ENCODE results near the gene HEATR1.

The HEATR1 gene

DNA sequence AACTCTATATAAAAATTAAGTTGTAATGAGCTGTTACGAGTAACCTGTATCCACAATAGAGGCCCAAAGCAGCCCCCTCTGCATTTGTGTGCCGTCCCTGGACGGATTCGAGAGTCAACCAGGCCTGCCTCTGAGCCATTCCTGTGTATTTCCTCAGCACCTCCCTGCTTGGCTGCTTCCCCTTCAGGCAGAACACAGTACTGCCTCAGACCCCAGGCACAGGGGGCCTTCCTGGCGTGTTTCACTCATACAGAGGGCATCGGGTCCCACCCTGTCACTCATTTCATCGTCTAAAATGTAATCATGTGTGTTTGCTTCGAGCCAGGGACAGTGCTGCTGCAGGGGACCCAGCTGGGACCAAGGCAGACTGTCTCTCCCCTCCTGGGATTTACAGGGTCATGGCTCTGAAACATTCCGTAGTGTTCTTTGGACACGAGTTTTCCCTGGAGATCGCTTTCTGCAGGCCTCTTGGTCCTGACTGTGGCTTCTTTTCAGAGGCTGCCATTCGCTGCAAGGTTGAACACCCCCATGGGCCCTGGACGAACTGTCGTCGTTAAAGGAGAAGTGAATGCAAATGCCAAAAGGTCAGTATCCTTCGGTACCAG is 61.1 kb downstream of the HEATR1 start:
- intact Hi-C loops (cut with micrococcal nuclease), result no loop called here
- Mint-ChIP-seq H3K27me3 (no peaks in the 10 kb centered on the region), H3K4me3 (no peak overlapping the region), H3K36me3 (ENCODE audit: low read depth) (peaks cover 95% of the 10 kb centered on the region), H3K27ac (no peak overlapping the region), H3K9me3 (no peaks in the 10 kb centered on the region), H3K4me1 (ENCODE audit: low read depth) (peaks cover 6% of the 10 kb centered on the region)

DNA sequence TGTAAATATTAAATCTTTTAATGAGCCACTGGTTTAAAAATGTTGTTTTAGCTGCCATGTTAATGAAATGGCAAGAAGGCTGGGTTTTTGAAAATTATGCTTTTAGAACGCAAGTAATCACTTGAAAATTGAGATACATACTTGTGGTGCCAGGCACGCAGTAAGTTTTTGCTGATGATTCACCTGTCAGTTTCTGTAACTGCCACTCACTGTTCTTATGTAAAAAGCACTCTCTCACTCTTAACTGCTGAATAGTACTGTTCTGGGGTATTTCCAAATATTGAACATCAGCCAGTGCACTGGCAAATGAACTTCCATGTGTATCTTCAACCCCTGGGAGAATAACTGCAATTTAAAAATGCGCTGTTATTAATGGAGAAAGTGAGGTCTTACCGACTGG is 62.6 kb downstream of the HEATR1 start:
- intact Hi-C loops (cut with micrococcal nuclease), result no loop called here
- H3K27ac Mint-ChIP-seq, result no peak overlapping the region
- H3K4me1 Mint-ChIP-seq (ENCODE audit: low read depth), result peaks cover 7% of the 10 kb centered on the region
- H3K9me3 Mint-ChIP-seq, result no peaks in the 10 kb centered on the region
- no peaks in the 10 kb centered on the region for H3K27me3 Mint-ChIP-seq
- peaks cover 93% of the 10 kb centered on the region for H3K36me3 Mint-ChIP-seq (ENCODE audit: low read depth)
- no peak overlapping the region for H3K4me3 Mint-ChIP-seq

DNA sequence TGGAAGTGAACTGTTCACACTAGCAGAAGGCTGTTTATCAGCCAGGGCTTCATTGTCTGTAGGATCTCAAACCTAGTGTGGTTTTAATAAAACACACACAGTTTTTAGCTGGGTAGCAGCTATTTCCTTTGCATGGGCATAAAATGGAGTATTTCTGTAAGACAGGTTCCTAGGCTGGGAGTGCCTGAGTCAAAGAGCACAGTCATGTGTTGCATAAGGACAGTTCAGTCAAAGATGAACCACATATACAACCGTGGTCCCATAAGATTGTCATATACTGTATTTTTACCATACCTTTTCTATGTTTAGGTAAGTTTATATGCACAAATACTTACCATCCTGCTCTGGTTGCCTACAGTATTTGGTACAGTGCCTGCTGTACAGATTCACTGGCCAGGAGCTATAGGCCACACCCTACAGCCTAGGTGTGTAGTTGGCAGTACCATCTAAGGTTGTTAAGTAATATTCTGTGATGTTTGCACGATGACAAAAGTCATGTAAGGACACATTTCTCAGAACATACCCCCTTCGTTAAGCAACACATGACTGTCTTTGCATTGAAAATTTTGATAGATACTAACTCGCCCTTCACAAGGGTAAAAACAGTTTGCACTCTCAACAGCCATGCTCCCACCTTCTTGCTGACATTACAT is 63.4 kb downstream of the HEATR1 start:
- no peaks in the 10 kb centered on the region for H3K27me3 Mint-ChIP-seq
- H3K9me3 Mint-ChIP-seq, result no peaks in the 10 kb centered on the region
- no peak overlapping the region for H3K27ac Mint-ChIP-seq
- no peak overlapping the region for H3K4me3 Mint-ChIP-seq
- H3K36me3 Mint-ChIP-seq (ENCODE audit: low read depth), result peaks cover 92% of the 10 kb centered on the region
- intact Hi-C loops (cut with micrococcal nuclease), result no loop called here
- H3K4me1 Mint-ChIP-seq (ENCODE audit: low read depth), result peaks cover 14% of the 10 kb centered on the region

DNA sequence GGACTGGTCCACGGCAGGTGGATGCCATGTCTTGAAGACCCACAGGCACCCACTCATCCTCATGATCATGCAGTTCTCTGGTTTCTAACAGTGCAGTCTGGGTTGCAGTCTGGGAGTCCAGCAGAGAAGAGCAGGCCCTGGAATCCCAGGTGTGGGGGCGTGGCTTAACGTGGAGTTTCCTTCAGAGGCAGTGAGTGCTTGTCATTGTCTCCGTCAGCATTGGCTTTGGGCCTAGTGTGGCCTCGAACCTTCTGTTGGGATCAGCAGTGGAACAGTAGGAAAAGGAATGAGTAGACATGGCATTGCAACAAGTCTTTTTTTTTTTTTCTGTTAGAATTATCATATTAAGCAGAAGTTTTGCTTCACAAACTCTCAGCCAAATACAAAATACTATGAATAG is 67.8 kb downstream of the HEATR1 start:
- H3K4me1 Mint-ChIP-seq (ENCODE audit: low read depth), result peaks cover 39% of the 10 kb centered on the region
- intact Hi-C loops (cut with micrococcal nuclease), result no loop called here
- no peak overlapping the region for H3K4me3 Mint-ChIP-seq
- H3K9me3 Mint-ChIP-seq, result no peaks in the 10 kb centered on the region
- peak overlapping the region; percentile 66 for H3K27ac Mint-ChIP-seq
- no peaks in the 10 kb centered on the region for H3K27me3 Mint-ChIP-seq
- H3K36me3 Mint-ChIP-seq (ENCODE audit: low read depth), result peaks cover 81% of the 10 kb centered on the region

GRCh38 chr1:236535662-236536161 is 68.6 kb downstream of the HEATR1 start:
- Mint-ChIP-seq H3K4me3 (no peak overlapping the region), H3K27ac (peak overlapping the region; percentile 66), H3K36me3 (ENCODE audit: low read depth) (peaks cover 85% of the 10 kb centered on the region), H3K4me1 (ENCODE audit: low read depth) (peaks cover 47% of the 10 kb centered on the region), H3K27me3 (no peaks in the 10 kb centered on the region), H3K9me3 (no peaks in the 10 kb centered on the region)
- intact Hi-C loops (cut with micrococcal nuclease), result no loop called here

GRCh38 chr1:236535190-236535589 is 69.1 kb downstream of the HEATR1 start:
- Mint-ChIP-seq H3K4me1 (ENCODE audit: low read depth) (peaks cover 52% of the 10 kb centered on the region), H3K4me3 (no peak overlapping the region), H3K27ac (no peak overlapping the region), H3K27me3 (no peaks in the 10 kb centered on the region), H3K36me3 (ENCODE audit: low read depth) (peaks cover 85% of the 10 kb centered on the region), H3K9me3 (no peaks in the 10 kb centered on the region)
- intact Hi-C loops (cut with micrococcal nuclease), result no loop called here

- Mint-ChIP-seq H3K27ac (no peak overlapping the region), H3K9me3 (no peaks in the 10 kb centered on the region), H3K27me3 (no peaks in the 10 kb centered on the region), H3K36me3 (ENCODE audit: low read depth) (peaks cover 85% of the 10 kb centered on the region), H3K4me3 (no peak overlapping the region), H3K4me1 (ENCODE audit: low read depth) (peaks cover 55% of the 10 kb centered on the region)
- intact Hi-C loops (cut with micrococcal nuclease), result no loop called here
Observed at GRCh38 chr1:236534151-236534651, 70.1 kb downstream of the HEATR1 start.

DNA sequence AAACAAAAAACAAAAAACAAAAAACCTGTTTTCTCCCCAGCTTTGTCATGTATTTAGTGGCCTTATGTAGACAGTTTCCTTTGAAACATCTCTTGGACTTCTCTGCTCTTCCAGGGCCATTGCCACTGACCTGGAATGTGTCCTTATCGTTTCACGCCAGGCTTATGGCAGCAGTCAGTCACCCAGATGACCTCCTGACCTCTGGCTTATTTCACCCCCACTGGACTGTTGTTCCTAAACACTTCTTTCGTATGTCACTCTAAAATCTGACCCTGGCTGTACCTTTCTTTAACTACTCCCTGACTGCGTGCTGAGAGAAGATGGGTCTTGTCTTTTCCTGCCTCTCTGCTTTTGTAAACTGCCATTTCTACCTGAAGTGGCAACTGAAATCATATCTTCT is 71.5 kb downstream of the HEATR1 start:
- peak overlapping the region; percentile 5 for H3K27ac Mint-ChIP-seq
- H3K4me3 Mint-ChIP-seq, result no peak overlapping the region
- H3K9me3 Mint-ChIP-seq, result no peaks in the 10 kb centered on the region
- peaks cover 61% of the 10 kb centered on the region for H3K4me1 Mint-ChIP-seq (ENCODE audit: low read depth)
- H3K36me3 Mint-ChIP-seq (ENCODE audit: low read depth), result peaks cover 85% of the 10 kb centered on the region
- intact Hi-C loops (cut with micrococcal nuclease), result no loop called here
- H3K27me3 Mint-ChIP-seq, result no peaks in the 10 kb centered on the region

- H3K27ac Mint-ChIP-seq, result peak overlapping the region; percentile 1
Observed at GRCh38 chr1:236530959-236531358, 73.4 kb downstream of the HEATR1 start.

DNA sequence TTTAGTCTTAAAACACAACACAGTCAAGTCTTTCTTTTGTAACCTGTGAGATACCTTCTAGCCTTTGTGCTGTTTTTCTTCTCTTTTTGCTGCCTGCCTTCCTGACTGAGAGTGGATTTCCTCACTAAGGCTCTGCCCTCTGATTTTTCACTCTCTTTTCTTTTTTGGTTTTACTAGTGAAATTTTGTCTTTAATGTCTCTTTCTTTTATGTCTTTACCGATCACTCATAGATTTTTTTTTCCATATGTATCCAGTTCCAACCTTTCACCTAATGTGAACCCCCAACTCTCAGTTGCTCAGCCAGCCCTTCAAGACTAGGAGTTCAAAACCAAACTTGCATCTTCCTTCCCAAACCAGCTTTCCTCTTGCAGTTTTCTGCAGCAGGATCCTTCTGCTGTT is 74.0 kb downstream of the HEATR1 start:
- H3K36me3 Mint-ChIP-seq (ENCODE audit: low read depth), result peaks cover 86% of the 10 kb centered on the region
- no peaks in the 10 kb centered on the region for H3K27me3 Mint-ChIP-seq
- peak overlapping the region; percentile 1 for H3K27ac Mint-ChIP-seq
- H3K9me3 Mint-ChIP-seq, result no peaks in the 10 kb centered on the region
- H3K4me3 Mint-ChIP-seq, result no peak overlapping the region
- intact Hi-C loops (cut with micrococcal nuclease), result no loop called here
- H3K4me1 Mint-ChIP-seq (ENCODE audit: low read depth), result peaks cover 61% of the 10 kb centered on the region

More at GRCh38 chr1:236530959-236531358, 73.4 kb downstream of the HEATR1 start:
- Mint-ChIP-seq H3K9me3 (no peaks in the 10 kb centered on the region), H3K4me3 (no peak overlapping the region), H3K27me3 (no peaks in the 10 kb centered on the region), H3K4me1 (ENCODE audit: low read depth) (peaks cover 66% of the 10 kb centered on the region), H3K36me3 (ENCODE audit: low read depth) (peaks cover 89% of the 10 kb centered on the region)
- intact Hi-C loops (cut with micrococcal nuclease), result no loop called here

- Mint-ChIP-seq H3K27ac (peak overlapping the region; percentile 20), H3K27me3 (no peaks in the 10 kb centered on the region), H3K4me1 (ENCODE audit: low read depth) (peaks cover 46% of the 10 kb centered on the region), H3K4me3 (no peak overlapping the region), H3K9me3 (no peaks in the 10 kb centered on the region), H3K36me3 (ENCODE audit: low read depth) (peaks cover 72% of the 10 kb centered on the region)
- intact Hi-C loops (cut with micrococcal nuclease), result no loop called here
Observed at GRCh38 chr1:236526079-236526478, 78.2 kb downstream of the HEATR1 start.

DNA sequence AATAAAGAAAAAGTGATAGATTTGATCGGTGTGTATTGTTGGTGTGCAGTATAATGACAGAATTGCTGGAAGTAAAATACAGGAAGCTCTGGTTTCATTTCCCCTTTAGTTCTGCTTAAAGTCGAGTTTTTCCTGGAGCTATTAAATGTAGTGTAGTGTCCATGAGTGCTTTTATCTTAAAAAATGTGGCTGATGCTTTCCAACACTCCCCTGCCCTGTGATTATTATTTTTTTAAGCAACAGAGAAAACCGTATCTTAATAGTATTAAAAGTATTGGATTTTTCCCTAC is 79.5 kb downstream of the HEATR1 start:
- Mint-ChIP-seq H3K36me3 (ENCODE audit: low read depth) (peaks cover 59% of the 10 kb centered on the region), H3K4me3 (peak overlapping the region; percentile 98), H3K9me3 (no peaks in the 10 kb centered on the region), H3K4me1 (ENCODE audit: low read depth) (peaks cover 34% of the 10 kb centered on the region), H3K27ac (peak overlapping the region; percentile 98), H3K27me3 (no peaks in the 10 kb centered on the region)
- intact Hi-C loops (cut with micrococcal nuclease), result loop anchor here (5.0 kb wide), 1 partner anchor 243 kb away; the partner anchor contains the start of gene ERO1B

DNA sequence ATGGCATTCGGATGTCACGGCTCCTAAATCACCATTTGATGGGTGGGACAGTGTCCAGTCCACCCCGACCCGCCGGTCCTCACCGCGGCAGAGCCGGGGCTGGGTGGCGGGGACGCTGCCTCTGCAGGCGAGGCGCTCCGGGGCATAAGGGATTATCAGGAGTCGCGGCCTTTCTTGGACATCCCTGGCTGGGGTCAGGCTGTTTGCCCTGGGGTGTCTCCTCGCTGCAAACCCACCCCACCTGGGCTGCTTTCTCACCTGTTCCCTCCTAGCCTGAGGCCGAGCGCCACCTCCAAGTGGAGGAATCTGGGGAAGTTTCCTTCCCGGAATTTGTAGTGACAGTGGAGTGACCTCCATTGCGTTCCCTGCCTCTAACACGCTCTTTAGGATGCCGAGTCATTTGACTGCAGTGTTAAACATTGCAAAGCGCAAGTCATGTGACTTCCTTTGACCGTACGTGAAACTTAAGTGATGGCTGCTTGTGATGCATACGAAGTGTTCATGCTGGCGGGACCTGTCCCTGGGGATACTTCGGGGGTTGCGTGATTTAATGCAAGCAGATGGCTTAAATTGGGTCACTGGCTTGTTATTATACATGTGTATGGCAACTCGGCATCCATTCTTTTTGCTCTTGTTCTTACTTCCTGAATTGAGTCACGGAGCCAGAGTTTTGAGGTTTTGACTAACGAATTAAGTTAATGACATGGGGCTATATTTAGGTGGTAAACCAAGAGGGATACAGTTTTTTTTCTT is 80.0 kb downstream of the HEATR1 start:
- H3K27ac Mint-ChIP-seq, result peak overlapping the region; percentile 98
- intact Hi-C loops (cut with micrococcal nuclease), result loop anchor here (5.0 kb wide), 1 partner anchor 242 kb away; the partner anchor contains the start of gene ERO1B
- H3K36me3 Mint-ChIP-seq (ENCODE audit: low read depth), result peaks cover 54% of the 10 kb centered on the region
- H3K9me3 Mint-ChIP-seq, result no peaks in the 10 kb centered on the region
- H3K27me3 Mint-ChIP-seq, result no peaks in the 10 kb centered on the region
- H3K4me1 Mint-ChIP-seq (ENCODE audit: low read depth), result peaks cover 34% of the 10 kb centered on the region
- H3K4me3 Mint-ChIP-seq, result peak overlapping the region; percentile 98

GRCh38 chr1:236523704-236524141 is 80.6 kb downstream of the HEATR1 start, which contains the start of gene LGALS8:
Gene LGALS8 (plus strand): TSS chr1:236523982. CDS start chr1:236526071, 2,089 bp downstream.
- peaks cover 48% of the 10 kb centered on the region for H3K36me3 Mint-ChIP-seq (ENCODE audit: low read depth)
- H3K9me3 Mint-ChIP-seq, result no peaks in the 10 kb centered on the region
- peak within 1 kb of the TSS; percentile 98 for H3K4me3 Mint-ChIP-seq
- peaks cover 29% of the 10 kb centered on the region for H3K4me1 Mint-ChIP-seq (ENCODE audit: low read depth)
- intact Hi-C loops (cut with micrococcal nuclease), result loop anchor here (5.0 kb wide), 1 partner anchor 241 kb away; the partner anchor contains the start of gene ERO1B
- H3K27ac Mint-ChIP-seq, result peak within 1 kb of the TSS; percentile 98
- H3K27me3 Mint-ChIP-seq, result no peaks in the 10 kb centered on the region

Data from dendritic cell treated with granulocyte-macrophage colony-stimulating factor and Interleukin-4, amounts not matched to agents 40 ng/mL and 50 ng/mL, for 4 days (primary cell).